ENCODE results near the gene BRSK2. TPM values are rescaled to one million over a fixed set of nuclear protein-coding genes. Genes with fewer than 3 reads are reported as not detected.
A peak's percentile ranks its signal among the peaks of the same experiment; 100 is the strongest.

Gene BRSK2
- total RNA-seq, 4 donors from 2014 or later = 1.4 to 8.6 (median 2.0) TPM

DNA sequence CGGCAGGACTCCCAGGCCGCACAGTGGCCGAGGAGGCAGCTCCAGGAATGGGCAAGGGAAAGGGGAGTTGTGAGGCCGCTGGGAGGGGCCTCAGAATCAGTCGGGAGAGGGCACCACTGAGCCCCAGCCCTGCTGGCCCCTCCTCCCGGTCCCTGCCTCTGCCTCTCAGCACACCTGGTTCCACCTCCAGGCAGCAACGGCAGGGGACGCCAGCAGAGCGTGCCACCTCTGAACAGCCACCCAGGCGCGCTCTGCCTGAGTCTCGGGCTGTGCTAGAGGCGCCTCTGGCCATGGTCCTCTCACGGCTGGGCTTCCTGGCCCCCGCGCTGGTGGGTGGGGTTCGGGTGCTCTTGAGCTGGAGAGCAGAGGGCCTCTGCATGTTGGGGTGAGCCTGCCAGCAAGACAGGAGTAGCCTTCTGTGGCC lies 63.9 kb downstream of the BRSK2 start:
- Histone ChIP-seq H3K27ac (no peak overlapping the region), H3K4me1 (peaks cover 0 to 33% (median 7%) of the 10 kb centered on the region in 3 donors), H3K27me3 (peaks cover 16% of the 10 kb centered on the region), H3K9me3 (no peaks in the 10 kb centered on the region), H3K36me3 (no peaks in the 10 kb centered on the region), H3K4me3 (no peak overlapping the region)
- TF ChIP-seq, protein P1, sequence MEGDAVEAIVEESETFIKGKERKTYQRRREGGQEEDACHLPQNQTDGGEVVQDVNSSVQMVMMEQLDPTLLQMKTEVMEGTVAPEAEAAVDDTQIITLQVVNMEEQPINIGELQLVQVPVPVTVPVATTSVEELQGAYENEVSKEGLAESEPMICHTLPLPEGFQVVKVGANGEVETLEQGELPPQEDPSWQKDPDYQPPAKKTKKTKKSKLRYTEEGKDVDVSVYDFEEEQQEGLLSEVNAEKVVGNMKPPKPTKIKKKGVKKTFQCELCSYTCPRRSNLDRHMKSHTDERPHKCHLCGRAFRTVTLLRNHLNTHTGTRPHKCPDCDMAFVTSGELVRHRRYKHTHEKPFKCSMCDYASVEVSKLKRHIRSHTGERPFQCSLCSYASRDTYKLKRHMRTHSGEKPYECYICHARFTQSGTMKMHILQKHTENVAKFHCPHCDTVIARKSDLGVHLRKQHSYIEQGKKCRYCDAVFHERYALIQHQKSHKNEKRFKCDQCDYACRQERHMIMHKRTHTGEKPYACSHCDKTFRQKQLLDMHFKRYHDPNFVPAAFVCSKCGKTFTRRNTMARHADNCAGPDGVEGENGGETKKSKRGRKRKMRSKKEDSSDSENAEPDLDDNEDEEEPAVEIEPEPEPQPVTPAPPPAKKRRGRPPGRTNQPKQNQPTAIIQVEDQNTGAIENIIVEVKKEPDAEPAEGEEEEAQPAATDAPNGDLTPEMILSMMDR (IDR thresholded peaks at IDR 0.05) = peak in 3 of 4 experiments; percentile 52 to 74 (median 57)
- TF ChIP-seq EP300 (IDR thresholded peaks at IDR 0.05) = no peak
- no peak for TF ChIP-seq POLR2A (IDR thresholded peaks at IDR 0.05)
- no peak for TF ChIP-seq POLR2AphosphoS5 (IDR thresholded peaks at IDR 0.05)
- peak; percentile 34 for ATAC-seq
- 20% methylated on average over 1 of the region's 17 CpGs; no CpG with 5 or more reads in 1 of the 2 donors for WGBS, 2 donors (ENCODE audit: low coverage in 1 of 2)

DNA sequence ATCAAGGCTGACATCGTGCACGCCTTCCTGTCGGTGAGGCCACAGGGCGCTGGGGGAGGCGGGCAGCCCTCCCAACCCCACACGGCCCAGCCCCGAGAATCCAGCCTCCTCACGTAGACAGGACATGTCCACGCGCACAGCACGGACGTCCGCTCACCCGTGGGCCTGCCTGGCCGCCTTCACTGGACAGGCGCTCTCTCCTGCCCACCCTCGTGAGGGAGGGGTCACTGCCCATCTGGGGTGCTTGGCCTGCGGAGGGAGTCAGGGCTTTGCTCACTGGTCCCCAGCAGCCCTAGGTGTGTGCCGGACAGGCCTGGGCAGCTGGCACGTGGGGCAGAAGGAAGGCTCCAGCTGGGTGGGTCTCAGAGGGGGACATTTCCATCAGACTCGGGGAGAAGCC lies 64.8 kb downstream of the BRSK2 start:
- ATAC-seq = no peak
- H3K4me1 ChIP-seq = peaks cover 0 to 43% (median 17%) of the 10 kb centered on the region in 3 donors
- H3K27me3 ChIP-seq = peaks cover 7% of the 10 kb centered on the region
- WGBS, 2 donors (ENCODE audit: low coverage in 1 of 2) = 55% methylated on average over 4 of the region's 21 CpGs; no CpG with 5 or more reads in 1 of the 2 donors
- H3K27ac ChIP-seq = no peak overlapping the region
- no peaks in the 10 kb centered on the region for H3K36me3 ChIP-seq
- no peak overlapping the region for H3K4me3 ChIP-seq
- H3K9me3 ChIP-seq = no peaks in the 10 kb centered on the region
- TF ChIP-seq, protein P1 (IDR thresholded peaks at IDR 0.05) = no peak
- TF ChIP-seq POLR2A (IDR thresholded peaks at IDR 0.05) = no peak
- TF ChIP-seq EP300 (IDR thresholded peaks at IDR 0.05) = no peak
- TF ChIP-seq POLR2AphosphoS5 (IDR thresholded peaks at IDR 0.05) = no peak

DNA sequence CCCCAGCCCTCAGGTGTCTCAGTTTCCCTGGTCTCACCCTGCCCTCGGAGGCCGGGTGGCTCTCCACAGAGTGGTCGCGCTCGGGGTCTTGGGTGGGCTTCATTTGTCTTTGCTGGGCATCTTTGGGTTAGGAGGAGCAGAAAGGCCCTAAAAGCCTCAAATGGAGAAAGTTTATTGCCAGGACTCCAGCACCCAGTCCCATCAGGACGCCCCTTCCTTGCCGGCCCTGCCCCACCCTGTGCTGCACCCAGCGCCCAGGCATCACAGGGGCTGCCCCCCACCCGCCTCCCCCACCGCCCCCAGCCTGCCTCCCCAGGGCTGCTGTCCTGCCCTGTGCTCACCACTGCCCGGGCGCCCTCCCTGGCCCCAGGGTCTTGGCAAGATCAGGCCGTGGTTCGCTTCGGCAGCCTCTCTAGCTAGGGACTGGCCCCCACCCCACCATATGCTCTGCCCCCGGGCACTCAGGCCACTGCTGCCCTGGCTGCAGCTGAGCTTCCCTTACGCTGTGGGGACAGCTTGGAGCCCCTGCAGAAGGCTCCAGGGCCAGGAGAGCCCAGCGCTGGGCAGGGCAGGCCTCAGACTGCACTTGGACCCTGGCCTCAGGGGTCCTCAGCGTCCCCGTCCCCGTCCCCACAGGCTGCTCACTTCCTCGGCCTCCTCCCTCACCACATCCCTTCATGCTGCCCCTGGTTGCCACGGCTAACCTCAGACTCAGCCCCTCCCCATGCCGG lies 65.5 kb downstream of the BRSK2 start:
- ATAC-seq = no peak
- no peaks in the 10 kb centered on the region for H3K9me3 ChIP-seq
- H3K36me3 ChIP-seq = no peaks in the 10 kb centered on the region
- WGBS, 2 donors (ENCODE audit: low coverage in 1 of 2) = 62% methylated on average over 6 of the region's 24 CpGs; no CpG with 5 or more reads in 1 of the 2 donors
- no peak overlapping the region for H3K4me3 ChIP-seq
- peaks cover under 1% of the 10 kb centered on the region for H3K27me3 ChIP-seq
- H3K27ac ChIP-seq = no peak overlapping the region
- peaks cover 0 to 49% (median 22%) of the 10 kb centered on the region in 3 donors for H3K4me1 ChIP-seq
- TF ChIP-seq POLR2A (IDR thresholded peaks at IDR 0.05) (no peak), EP300 (IDR thresholded peaks at IDR 0.05) (no peak), POLR2AphosphoS5 (IDR thresholded peaks at IDR 0.05) (no peak)
- TF ChIP-seq, protein P1 (IDR thresholded peaks at IDR 0.05) = no peak

DNA sequence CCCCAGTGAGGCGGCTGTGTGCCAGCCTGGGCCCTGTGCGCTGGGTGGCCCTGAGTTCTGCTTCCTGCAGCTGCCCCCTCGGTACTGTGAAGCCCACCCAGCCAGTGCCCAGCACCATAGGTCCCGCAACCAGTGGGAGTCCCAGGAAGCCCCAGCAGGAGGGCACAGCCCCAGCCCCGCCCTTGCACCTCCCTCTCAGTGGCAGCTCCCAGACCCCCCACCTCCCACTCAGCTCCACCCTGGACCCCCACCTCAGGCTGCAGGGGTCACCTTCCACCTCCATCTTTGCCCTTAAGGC lies 66.0 kb downstream of the BRSK2 start:
- ATAC-seq = no peak
- 100% methylated on average over 1 of the region's 5 CpGs; no CpG with 5 or more reads in 1 of the 2 donors for WGBS, 2 donors (ENCODE audit: low coverage in 1 of 2)
- Histone ChIP-seq H3K36me3 (no peaks in the 10 kb centered on the region), H3K27ac (no peak overlapping the region), H3K4me3 (no peak overlapping the region), H3K9me3 (no peaks in the 10 kb centered on the region), H3K27me3 (no peaks in the 10 kb centered on the region), H3K4me1 (peaks cover 0 to 54% (median 23%) of the 10 kb centered on the region in 3 donors)
- TF ChIP-seq POLR2AphosphoS5 (IDR thresholded peaks at IDR 0.05) = no peak
- TF ChIP-seq EP300 (IDR thresholded peaks at IDR 0.05) = no peak
- TF ChIP-seq POLR2A (IDR thresholded peaks at IDR 0.05) = no peak
- TF ChIP-seq, protein P1 (IDR thresholded peaks at IDR 0.05) = no peak

DNA sequence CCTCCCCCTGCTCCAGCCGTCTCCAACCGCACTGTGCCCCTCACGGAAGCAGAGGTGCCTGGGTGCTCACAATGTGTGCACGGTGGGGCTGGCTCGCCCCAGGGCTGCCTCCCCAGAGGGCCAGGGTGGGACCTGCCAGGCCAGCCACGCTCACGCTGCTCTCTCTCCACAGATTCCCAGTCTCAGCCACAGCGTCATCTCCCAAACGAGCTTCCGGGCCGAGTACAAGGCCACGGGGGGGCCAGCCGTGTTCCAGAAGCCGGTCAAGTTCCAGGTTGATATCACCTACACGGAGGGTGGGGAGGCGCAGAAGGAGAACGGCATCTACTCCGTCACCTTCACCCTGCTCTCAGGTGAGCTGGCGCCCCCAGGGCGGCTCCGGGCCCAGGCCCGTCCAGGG lies 66.4 kb downstream of the BRSK2 start:
- WGBS, 2 donors (ENCODE audit: low coverage in 1 of 2) = 87% methylated on average over 5 of the region's 22 CpGs; no CpG with 5 or more reads in 1 of the 2 donors
- Histone ChIP-seq H3K4me3 (no peak overlapping the region), H3K27ac (no peak overlapping the region), H3K36me3 (no peaks in the 10 kb centered on the region), H3K9me3 (no peaks in the 10 kb centered on the region), H3K27me3 (no peaks in the 10 kb centered on the region), H3K4me1 (peaks cover 0 to 59% (median 28%) of the 10 kb centered on the region in 3 donors)
- no peak for ATAC-seq
- no peak for TF ChIP-seq POLR2AphosphoS5 (IDR thresholded peaks at IDR 0.05)
- TF ChIP-seq, protein P1 (IDR thresholded peaks at IDR 0.05) = no peak
- no peak for TF ChIP-seq EP300 (IDR thresholded peaks at IDR 0.05)
- no peak for TF ChIP-seq POLR2A (IDR thresholded peaks at IDR 0.05)

Measured in gastroesophageal sphincter (tissue), 4 donors.